Lower lobe of right lung (tissue), 2 donors: ENCODE measurements around the gene TMC1. TPM values are rescaled to one million over a fixed set of nuclear protein-coding genes. Genes with fewer than 3 reads are reported as not detected.

ENCODE experiments used
- ATAC-seq, 2 donors: fragments of 200-7000 bp; cut with Tn5 transposase; one replicate each; pipeline ENCODE4 v1.9.1; 2020 to 2022; ENCODE audit warnings: mild to moderate bottlenecking in 2 of 2, moderate library complexity in 2 of 2
- DNase-seq: peaks from one replicate; pipeline ENCODE4 v3.0.0-alpha.2; 2020
- H3K27ac ChIP-seq: fragments of 200-600 bp; one replicate; pipeline ENCODE4 v1.8.0; 2022
- H3K27me3 ChIP-seq: fragments of 200-600 bp; one replicate; pipeline ENCODE4 v1.8.0; 2022; ENCODE audit warnings: low read depth
- H3K36me3 ChIP-seq: fragments of 200-600 bp; one replicate; pipeline ENCODE4 v1.8.0; 2022; ENCODE audit warnings: mild to moderate bottlenecking
- H3K4me1 ChIP-seq: fragments of 200-600 bp; one replicate; pipeline ENCODE4 v1.8.0; 2022
- H3K4me3 ChIP-seq: fragments of 200-600 bp; one replicate; pipeline ENCODE4 v1.8.0; 2022; ENCODE audit warnings: mild to moderate bottlenecking
- H3K9me3 ChIP-seq: fragments of 200-600 bp; one replicate; pipeline ENCODE4 v1.8.0; 2022
- intact Hi-C: fragments of 100-400 bp; cut with DNase I; formaldehyde crosslinking; loops from one replicate; pipeline ENCODE4 v1.11.0; 2022
- total RNA-seq: library from RNA; stranded (reverse); fragmentation: NEBNext Ultra II Directional; extraction: Animal tissue kit (Norgen Biotek cat#: 25700); gene quantifications from one replicate; pipeline ENCODE4 v1.2.1, GENCODE V29; 2021
- TF ChIP-seq, protein P1 (sequence below): fragments of 200-600 bp; IDR thresholded peaks from one replicate; pipeline ENCODE4 v1.8.0; 2022; ENCODE audit warnings: antibody characterized with exemption, mild to moderate bottlenecking
- donor health status: DM: no; HTN: yes; CAD: no; lungs with severe emphysema.

The TMC1 gene
- total RNA-seq, 1 donor from 2014 or later, result not detected

DNA sequence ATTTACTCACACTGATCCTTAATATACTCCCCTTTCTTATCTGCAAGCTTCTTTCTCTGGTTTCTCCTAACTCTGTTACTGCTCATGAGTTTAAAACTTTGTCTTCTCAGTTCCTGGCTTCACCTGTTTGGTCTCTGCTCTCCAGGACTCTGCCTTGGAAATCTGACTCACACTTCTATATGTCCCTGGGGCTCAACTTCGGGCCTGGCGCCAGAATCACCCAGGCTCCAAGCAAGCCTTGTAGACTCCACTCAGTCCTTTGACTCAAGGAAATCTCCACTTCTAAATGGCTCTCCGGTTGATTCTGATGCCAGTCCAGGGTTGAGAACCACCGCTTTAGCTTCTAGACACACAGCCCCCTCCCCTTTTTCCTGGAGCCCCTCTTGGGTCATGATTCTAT, 57.8 kb downstream of the TMC1 start:
- no peak for DNase-seq
- Histone ChIP-seq H3K27me3 (no peaks in the 10 kb centered on the region), H3K4me3 (no peak overlapping the region)

GRCh38 chr9:72579880-72580550, 58.6 kb downstream of the TMC1 start:
- TF ChIP-seq, protein P1, sequence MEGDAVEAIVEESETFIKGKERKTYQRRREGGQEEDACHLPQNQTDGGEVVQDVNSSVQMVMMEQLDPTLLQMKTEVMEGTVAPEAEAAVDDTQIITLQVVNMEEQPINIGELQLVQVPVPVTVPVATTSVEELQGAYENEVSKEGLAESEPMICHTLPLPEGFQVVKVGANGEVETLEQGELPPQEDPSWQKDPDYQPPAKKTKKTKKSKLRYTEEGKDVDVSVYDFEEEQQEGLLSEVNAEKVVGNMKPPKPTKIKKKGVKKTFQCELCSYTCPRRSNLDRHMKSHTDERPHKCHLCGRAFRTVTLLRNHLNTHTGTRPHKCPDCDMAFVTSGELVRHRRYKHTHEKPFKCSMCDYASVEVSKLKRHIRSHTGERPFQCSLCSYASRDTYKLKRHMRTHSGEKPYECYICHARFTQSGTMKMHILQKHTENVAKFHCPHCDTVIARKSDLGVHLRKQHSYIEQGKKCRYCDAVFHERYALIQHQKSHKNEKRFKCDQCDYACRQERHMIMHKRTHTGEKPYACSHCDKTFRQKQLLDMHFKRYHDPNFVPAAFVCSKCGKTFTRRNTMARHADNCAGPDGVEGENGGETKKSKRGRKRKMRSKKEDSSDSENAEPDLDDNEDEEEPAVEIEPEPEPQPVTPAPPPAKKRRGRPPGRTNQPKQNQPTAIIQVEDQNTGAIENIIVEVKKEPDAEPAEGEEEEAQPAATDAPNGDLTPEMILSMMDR, result no peak
- Histone ChIP-seq H3K4me1 (peaks cover 15% of the 10 kb centered on the region), H3K27ac (no peak overlapping the region), H3K27me3 (no peaks in the 10 kb centered on the region), H3K4me3 (no peak overlapping the region), H3K36me3 (no peaks in the 10 kb centered on the region), H3K9me3 (no peaks in the 10 kb centered on the region)
- intact Hi-C loops, result no loop called here
- no peak for ATAC-seq
- no peak for DNase-seq

More for the DNA sequence above, 57.8 kb downstream of the TMC1 start:
- intact Hi-C loops, result no loop called here
- TF ChIP-seq, protein P1, result no peak
- Histone ChIP-seq H3K36me3 (no peaks in the 10 kb centered on the region), H3K27ac (no peak overlapping the region), H3K4me1 (peaks cover 15% of the 10 kb centered on the region), H3K9me3 (no peaks in the 10 kb centered on the region)
- peak in 1 of 2 donors; percentile 38 for ATAC-seq

GRCh38 chr9:72581694-72582093, 60.3 kb downstream of the TMC1 start:
- H3K4me3 ChIP-seq, result no peak overlapping the region
- no peaks in the 10 kb centered on the region for H3K9me3 ChIP-seq
- no peaks in the 10 kb centered on the region for H3K36me3 ChIP-seq
- intact Hi-C loops, result no loop called here
- no peak overlapping the region for H3K27ac ChIP-seq
- H3K27me3 ChIP-seq, result no peaks in the 10 kb centered on the region
- DNase-seq, result no peak
- ATAC-seq, result no peak
- TF ChIP-seq, protein P1, result no peak
- H3K4me1 ChIP-seq, result peaks cover 28% of the 10 kb centered on the region

DNA sequence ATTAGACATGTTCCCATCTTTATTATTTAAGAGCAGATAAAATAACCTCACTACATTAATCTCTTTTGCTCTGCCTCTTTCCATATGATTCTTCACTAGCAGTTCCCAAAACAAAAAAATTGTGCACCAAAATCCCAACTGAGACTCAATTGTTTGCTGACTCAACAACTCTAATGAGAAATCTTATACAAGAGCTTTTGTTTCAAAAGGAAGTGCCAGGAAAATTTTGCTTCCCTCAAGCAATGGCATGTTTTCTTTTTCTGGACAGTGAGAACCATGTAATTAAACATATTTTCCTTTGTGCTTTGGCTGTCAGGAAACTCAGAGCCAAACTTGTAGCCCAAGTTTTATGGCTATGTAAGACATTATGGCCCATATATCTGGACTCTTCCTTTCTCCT, 62.0 kb downstream of the TMC1 start:
- no peak overlapping the region for H3K4me3 ChIP-seq
- H3K36me3 ChIP-seq, result no peaks in the 10 kb centered on the region
- no peak overlapping the region for H3K27ac ChIP-seq
- no peak for DNase-seq
- TF ChIP-seq, protein P1, result no peak
- H3K27me3 ChIP-seq, result no peaks in the 10 kb centered on the region
- peaks cover 17% of the 10 kb centered on the region for H3K4me1 ChIP-seq
- intact Hi-C loops, result no loop called here
- no peaks in the 10 kb centered on the region for H3K9me3 ChIP-seq
- ATAC-seq, result no peak

DNA sequence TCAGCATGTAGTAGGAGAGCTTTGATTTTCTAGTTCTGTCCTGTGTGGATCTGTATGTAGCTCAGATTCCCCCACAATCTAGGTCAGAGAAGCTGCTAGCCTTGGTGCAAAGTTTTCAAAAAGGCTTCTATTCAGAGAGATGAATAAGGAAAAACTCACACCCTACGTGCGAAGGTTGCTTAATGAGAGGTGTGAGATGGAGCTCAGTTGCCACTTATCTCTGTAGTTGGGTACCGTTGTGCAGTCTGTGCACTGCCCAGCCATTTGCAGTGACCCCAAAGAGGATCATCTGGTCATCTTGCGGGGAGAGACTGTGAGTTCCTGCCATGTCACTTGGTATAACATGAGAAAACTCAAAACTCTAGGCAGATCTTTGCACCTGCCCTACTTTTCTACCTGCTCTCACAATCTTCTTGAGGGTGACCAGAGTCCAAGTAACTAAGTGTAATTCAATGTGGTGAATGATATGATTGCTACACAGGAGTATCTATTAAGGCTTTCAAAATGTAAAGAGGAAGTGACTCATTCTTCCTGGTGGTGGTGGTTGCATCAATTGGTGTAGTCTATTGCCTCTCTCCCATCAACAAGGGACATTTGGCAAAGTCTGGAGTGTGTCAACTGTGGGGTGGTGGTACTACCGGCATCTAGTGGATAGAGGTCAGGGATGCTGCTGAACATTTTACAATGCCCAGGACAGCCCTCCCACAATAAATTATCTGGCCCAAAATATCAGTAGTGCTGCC, 65.2 kb downstream of the TMC1 start:
- DNase-seq (no peak), ATAC-seq (peak; percentile 84 to 86)
- H3K27me3 ChIP-seq, result no peaks in the 10 kb centered on the region
- no peaks in the 10 kb centered on the region for H3K9me3 ChIP-seq
- H3K36me3 ChIP-seq, result no peaks in the 10 kb centered on the region
- intact Hi-C loops, result no loop called here
- TF ChIP-seq, protein P1, result no peak
- peak overlapping the region; percentile 36 for H3K27ac ChIP-seq
- no peak overlapping the region for H3K4me3 ChIP-seq
- peaks cover 27% of the 10 kb centered on the region for H3K4me1 ChIP-seq
